Loucy (cell line): ENCODE results near the gene ATAD3A.
"Not testable (repeated sequence)": the region's sequence is repeated elsewhere in the genome, so short reads cannot be mapped to it uniquely, and the experiment has no call there.

Source experiments
- H2AFZ ChIP-seq: fragments of 200-600 bp; sonication (generic); 2 replicates; pipeline ENCODE4 v1.6.0; 2016; ENCODE audit warnings: antibody characterized with exemption, mild to moderate bottlenecking, low read length, moderate library complexity
- H3F3A ChIP-seq: fragments of 200-600 bp; 2 replicates; pipeline ENCODE4 v1.6.0; 2016; ENCODE audit warnings: antibody characterized with exemption, low read depth, mild to moderate bottlenecking
- H3K27me3 ChIP-seq: fragments of 200-600 bp; sonication (generic); 2 replicates; pipeline ENCODE4 v1.6.1; 2014; ENCODE audit warnings: low read length, mild to moderate bottlenecking; ENCODE audit not compliant: insufficient read depth, poor library complexity, severe bottlenecking
- H3K36me3 ChIP-seq: fragments of 200-600 bp; sonication (generic); 2 replicates; pipeline ENCODE4 v1.6.1; 2016; ENCODE audit warnings: low read length; ENCODE audit not compliant: insufficient read depth
- H3K4me1 ChIP-seq: fragments of 200-600 bp; sonication (generic); 2 replicates; pipeline ENCODE4 v1.5.1; 2014; ENCODE audit warnings: low read length, mild to moderate bottlenecking; ENCODE audit not compliant: insufficient read depth, poor library complexity, severe bottlenecking
- H3K4me2 ChIP-seq: fragments of 200-600 bp; sonication (generic); 2 replicates; pipeline ENCODE4 v1.6.0; 2014; ENCODE audit warnings: antibody characterized with exemption, low read length, low read depth, mild to moderate bottlenecking; ENCODE audit not compliant: poor library complexity, severe bottlenecking
- H3K4me3 ChIP-seq: fragments of 200-600 bp; sonication (generic); 2 replicates; pipeline ENCODE4 v1.5.1; 2014; ENCODE audit warnings: low read length, mild to moderate bottlenecking, mixed read lengths; ENCODE audit not compliant: poor library complexity, severe bottlenecking
- H3K79me2 ChIP-seq: fragments of 200-600 bp; sonication (generic); 2 replicates; pipeline ENCODE4 v1.6.1; 2014; ENCODE audit warnings: low read length; ENCODE audit not compliant: insufficient read depth
- H3K9ac ChIP-seq: fragments of 200-600 bp; sonication (generic); 2 replicates; pipeline ENCODE4 v1.6.0; 2014; ENCODE audit warnings: mild to moderate bottlenecking, low read depth, low read length, moderate library complexity; ENCODE audit not compliant: poor library complexity, severe bottlenecking
- H3K9me2 ChIP-seq: fragments of 200-600 bp; sonication (generic); replicated peaks from 2 replicates; pipeline ENCODE4 v1.6.1; 2016; ENCODE audit warnings: low read depth, low read length, mixed read lengths
- H3K9me3 ChIP-seq: fragments of 200-600 bp; sonication (generic); 2 replicates; pipeline ENCODE4 v1.6.1; 2014; ENCODE audit warnings: mild to moderate bottlenecking, antibody characterized with exemption, low read length, low read depth; ENCODE audit not compliant: insufficient read depth
- H4K20me1 ChIP-seq: fragments of 200-600 bp; sonication (generic); 2 replicates; pipeline ENCODE4 v1.6.0; 2014; ENCODE audit warnings: antibody characterized with exemption, low read length, mild to moderate bottlenecking; ENCODE audit not compliant: insufficient read depth, poor library complexity, severe bottlenecking
- CTCF ChIP-seq: fragments of 200-600 bp; sonication (generic); conservative IDR thresholded peaks from 2 replicates; pipeline ENCODE4 v1.5.1; 2014; ENCODE audit warnings: mild to moderate bottlenecking, antibody characterized with exemption, low read length
- EZH2phosphoT487 ChIP-seq: fragments of 200-600 bp; IDR thresholded peaks from 2 replicates; pipeline ENCODE4 v1.6.1; 2018; ENCODE audit warnings: antibody characterized with exemption, mild to moderate bottlenecking, moderate library complexity, borderline replicate concordance

The ATAD3A gene

GRCh38 chr1:1510912-1511532 lies 940 bp upstream of the ATAD3A start:
- H3F3A ChIP-seq, result no peaks in the 10 kb centered on the region
- no peaks in the 10 kb centered on the region for H3K9me3 ChIP-seq
- H2AFZ ChIP-seq, result peak overlapping the region; percentile 72
- H3K36me3 ChIP-seq, result no peaks in the 10 kb centered on the region
- H3K4me1 ChIP-seq, result peaks cover 14% of the 10 kb centered on the region
- no peak for TF ChIP-seq CTCF
- TF ChIP-seq EZH2phosphoT487, result no peak
- peak overlapping the region; percentile 81 for H3K4me3 ChIP-seq
- H3K9ac ChIP-seq, result peak overlapping the region; percentile 85
- H3K9me2 ChIP-seq, result no peaks in the 10 kb centered on the region
- H3K79me2 ChIP-seq, result peaks cover 20% of the 10 kb centered on the region; the same call in 1 of the 2 replicates
- no peaks in the 10 kb centered on the region for H3K27me3 ChIP-seq
- peaks cover 4% of the 10 kb centered on the region for H4K20me1 ChIP-seq
- H3K4me2 ChIP-seq, result peak overlapping the region; percentile 80

- Histone ChIP-seq H3K4me1 (peaks cover 14% of the 10 kb centered on the region), H3K4me3 (peak overlapping the region; percentile 81), H3K4me2 (peak overlapping the region; percentile 76), H3K9ac (peak overlapping the region; percentile 32), H3K79me2 (peaks cover 20% of the 10 kb centered on the region; the same call in 1 of the 2 replicates)
- H3K36me3 ChIP-seq, H3K9me2 ChIP-seq, H3F3A ChIP-seq, H3K9me3 ChIP-seq, H3K27me3 ChIP-seq, H2AFZ ChIP-seq, H4K20me1 ChIP-seq: not testable (repeated sequence)
These were observed 463 bp downstream of the ATAD3A start for GRCh38 chr1:1512425-1512824.

- peak overlapping the region; percentile 62 for H3K4me3 ChIP-seq
- peaks cover 14% of the 10 kb centered on the region for H3K4me1 ChIP-seq
- not testable (repeated sequence) for H3F3A ChIP-seq, H3K9me3 ChIP-seq, H3K9me2 ChIP-seq, H2AFZ ChIP-seq, H3K27me3 ChIP-seq, H4K20me1 ChIP-seq
- peak overlapping the region; percentile 76 for H3K4me2 ChIP-seq
- H3K36me3 ChIP-seq, result peaks cover 10% of the 10 kb centered on the region; the same call in 1 of the 2 replicates
- H3K79me2 ChIP-seq, result peaks cover 20% of the 10 kb centered on the region; the same call in 1 of the 2 replicates
- peak overlapping the region; percentile 71 for H3K9ac ChIP-seq
These were observed 1.7 kb downstream of the ATAD3A start for GRCh38 chr1:1513675-1514074.

GRCh38 chr1:1514376-1514775 lies 2.4 kb downstream of the ATAD3A start:
- Histone ChIP-seq H3K79me2 (peaks cover 20% of the 10 kb centered on the region; the same call in 1 of the 2 replicates), H3K4me3 (peak overlapping the region; percentile 62), H3K4me2 (peak overlapping the region; percentile 76), H3K36me3 (peaks cover 11% of the 10 kb centered on the region; the same call in 1 of the 2 replicates), H3K9ac (peak overlapping the region; percentile 71), H3K4me1 (peaks cover 14% of the 10 kb centered on the region)
- H4K20me1 ChIP-seq, H2AFZ ChIP-seq, H3K9me3 ChIP-seq, H3K27me3 ChIP-seq, H3K9me2 ChIP-seq, H3F3A ChIP-seq: not testable (repeated sequence)

- Histone ChIP-seq H3K36me3 (peaks cover 11% of the 10 kb centered on the region; the same call in 1 of the 2 replicates), H3K4me1 (peaks cover 11% of the 10 kb centered on the region), H3K79me2 (peaks cover 20% of the 10 kb centered on the region; the same call in 1 of the 2 replicates)
- not testable (repeated sequence) for H3K27me3 ChIP-seq, H3F3A ChIP-seq, H3K9ac ChIP-seq, H2AFZ ChIP-seq, H3K4me3 ChIP-seq, H3K9me2 ChIP-seq, H3K9me3 ChIP-seq, H4K20me1 ChIP-seq, H3K4me2 ChIP-seq
These were observed 5.0 kb downstream of the ATAD3A start for GRCh38 chr1:1516923-1517322.
